ENCODE measurements around the gene DTX1.
A peak's percentile ranks its signal among the peaks of the same experiment; 100 is the strongest.

The DTX1 gene

GRCh38 chr12:113056381-113056630 is 224 bp upstream of the DTX1 start:
- DNase-seq, result no peak

DNA sequence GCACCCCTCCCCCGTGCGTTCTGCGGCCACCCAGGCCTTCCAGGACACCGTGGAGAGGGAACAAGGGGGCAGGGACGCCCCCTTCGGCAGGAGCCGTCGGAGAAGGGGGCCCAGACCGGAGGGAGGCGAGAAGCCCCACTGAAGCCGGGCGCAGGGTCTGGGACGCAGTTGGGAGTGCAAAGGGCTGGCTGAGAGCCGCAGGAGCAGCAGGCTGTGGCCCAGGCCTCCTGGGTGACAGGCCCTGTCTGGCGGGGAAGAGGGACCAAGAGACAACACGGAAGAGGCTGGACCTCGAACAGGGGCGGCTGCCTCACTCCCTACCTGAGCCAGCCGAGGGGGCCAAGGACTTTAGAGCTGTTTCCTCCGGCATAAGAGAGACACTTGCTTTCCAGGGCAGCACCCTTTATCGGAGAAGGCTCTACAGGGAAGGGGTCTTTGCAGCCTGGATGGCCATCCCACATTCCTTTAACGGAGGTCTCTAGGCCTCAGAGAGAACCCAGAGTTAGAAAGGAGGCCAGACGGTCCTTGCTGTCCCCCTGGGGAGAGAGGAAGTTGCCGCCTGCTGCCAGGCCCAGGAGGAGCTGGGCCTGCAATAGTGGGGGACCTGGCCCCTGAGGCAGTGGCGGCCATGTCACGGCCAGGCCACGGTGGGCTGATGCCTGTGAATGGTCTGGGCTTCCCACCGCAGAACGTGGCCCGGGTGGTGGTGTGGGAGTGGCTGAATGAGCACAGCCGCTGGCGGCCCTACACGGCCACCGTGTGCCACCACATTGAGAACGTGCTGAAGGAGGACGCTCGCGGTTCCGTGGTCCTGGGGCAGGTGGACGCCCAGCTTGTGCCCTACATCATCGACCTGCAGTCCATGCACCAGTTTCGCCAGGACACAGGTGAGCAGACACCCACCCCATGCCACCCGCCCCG is 1.3 kb downstream of the DTX1 start:
- DNase-seq, result no peak

DNA sequence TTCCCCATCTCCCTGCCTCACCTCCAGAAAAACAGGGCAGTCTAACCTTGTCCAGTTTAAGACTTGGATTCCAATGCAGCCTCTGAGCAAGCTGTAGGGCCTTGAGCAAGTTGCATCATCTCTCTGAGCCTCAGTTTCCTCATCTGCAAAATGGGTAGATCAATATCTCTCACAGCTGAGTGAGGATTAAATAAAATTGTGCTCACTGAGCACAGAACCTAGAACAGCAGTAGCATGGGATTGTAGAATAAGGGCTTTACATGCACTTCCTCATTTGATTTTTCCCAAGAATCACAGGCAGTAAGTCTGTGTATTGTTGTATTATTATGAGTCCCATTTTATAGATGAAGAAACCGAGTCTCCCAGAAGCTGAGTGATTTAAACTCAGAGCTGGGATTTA is 2.0 kb downstream of the DTX1 start:
- no peak for DNase-seq

GRCh38 chr12:113059071-113059595 is 2.6 kb downstream of the DTX1 start:
- no peak for DNase-seq

DNA sequence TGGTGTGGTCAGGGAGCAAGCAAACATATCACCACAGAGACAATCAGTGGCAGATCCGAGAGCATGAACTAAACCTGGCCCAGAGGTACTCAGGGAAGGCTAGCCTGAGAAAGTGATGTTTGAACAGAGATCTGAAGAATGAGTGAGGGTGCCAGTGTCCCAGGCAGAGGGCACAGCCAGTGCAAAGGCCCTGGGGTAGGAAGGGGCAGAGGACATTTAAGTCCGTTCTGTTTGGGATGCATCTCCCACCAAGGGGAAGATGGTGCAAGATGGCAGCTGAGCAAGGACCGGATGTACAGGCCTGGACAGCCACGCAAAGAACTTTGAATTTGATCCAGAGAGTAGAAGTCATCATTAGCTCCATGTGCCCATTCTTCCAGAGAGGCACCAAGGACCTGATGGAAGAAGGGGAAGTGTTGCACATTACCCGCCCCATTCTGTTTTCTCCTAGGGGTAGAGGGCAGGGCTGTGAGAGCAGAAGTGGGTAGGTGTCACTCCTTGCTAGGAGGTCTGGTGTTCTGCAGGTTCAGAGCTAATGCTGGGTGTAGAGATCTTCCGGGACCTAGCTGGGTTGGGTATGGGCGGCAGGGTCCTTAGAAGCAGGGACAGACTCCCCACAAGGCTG is 3.9 kb downstream of the DTX1 start:
- DNase-seq, result no peak

DNA sequence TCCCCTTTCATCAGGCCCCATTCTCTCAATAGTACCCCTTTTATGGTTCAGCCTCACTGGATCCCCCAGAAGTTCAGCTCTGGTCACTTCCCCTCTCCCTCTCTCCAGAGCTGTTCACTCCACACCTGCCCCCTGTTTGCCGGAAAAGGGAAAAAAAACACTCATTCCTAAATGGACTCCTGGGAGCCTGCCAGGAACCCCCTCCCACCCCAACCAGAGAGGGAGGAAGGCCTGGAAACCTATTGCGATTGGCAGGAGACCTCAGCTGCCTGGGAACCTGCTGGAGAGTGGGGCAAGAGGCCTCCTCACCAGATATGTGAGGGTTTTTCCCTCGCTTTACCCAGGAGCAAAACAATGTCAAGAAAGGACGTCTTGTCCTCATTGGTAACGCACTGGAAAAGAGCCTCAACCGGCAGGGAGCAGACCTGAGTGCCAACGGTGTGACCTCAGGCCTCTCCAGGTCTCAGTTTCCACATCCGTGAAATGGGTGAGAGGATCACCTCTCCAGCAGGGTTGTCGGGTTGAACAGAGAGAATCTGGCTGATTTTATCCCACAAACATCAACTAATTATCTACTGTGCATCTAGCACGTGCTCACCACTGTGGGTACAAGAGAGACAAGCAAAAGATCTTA is 4.6 kb downstream of the DTX1 start:
- peak in 1 of 2 experiments; percentile 63 for DNase-seq

GRCh38 chr12:113062502-113063395 is 6.2 kb downstream of the DTX1 start:
- no peak for DNase-seq

GRCh38 chr12:113063396-113064350 is 7.1 kb downstream of the DTX1 start:
- DNase-seq, result no peak

DNA sequence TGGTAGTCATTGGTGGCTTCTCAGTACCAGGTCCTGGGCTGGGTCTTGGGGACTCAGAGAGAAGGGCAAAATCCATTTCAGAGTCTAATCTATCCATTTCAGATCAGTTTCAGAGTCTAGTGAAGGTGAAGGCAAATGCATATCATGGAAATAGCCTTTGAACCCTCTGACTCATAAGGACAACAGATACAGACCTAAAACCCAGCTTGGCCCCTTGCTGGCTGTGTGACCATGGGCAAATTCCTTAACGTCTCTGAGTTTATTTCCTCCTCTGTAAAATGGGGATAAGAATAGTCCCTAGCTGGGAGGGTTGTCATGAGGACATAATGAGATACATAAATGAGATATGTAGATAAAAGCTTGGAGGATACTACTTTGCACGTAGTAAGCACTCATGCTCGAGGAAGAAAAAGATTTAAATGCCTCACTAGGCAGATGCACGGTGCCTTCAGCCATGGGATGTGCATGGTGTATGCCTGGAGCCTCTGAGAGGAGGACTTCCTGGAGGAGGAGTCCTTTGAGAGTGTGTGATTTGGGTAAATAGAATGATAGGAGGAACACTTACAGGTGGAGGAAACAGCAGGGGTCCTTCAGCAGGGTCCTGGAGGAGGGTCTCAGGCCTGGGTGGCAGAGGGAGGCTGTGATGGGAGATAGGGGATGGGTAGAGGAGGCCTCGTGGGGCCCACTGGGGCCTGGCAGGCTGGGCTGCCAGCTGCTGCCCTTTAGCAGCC is 8.0 kb downstream of the DTX1 start:
- no peak for DNase-seq

DNA sequence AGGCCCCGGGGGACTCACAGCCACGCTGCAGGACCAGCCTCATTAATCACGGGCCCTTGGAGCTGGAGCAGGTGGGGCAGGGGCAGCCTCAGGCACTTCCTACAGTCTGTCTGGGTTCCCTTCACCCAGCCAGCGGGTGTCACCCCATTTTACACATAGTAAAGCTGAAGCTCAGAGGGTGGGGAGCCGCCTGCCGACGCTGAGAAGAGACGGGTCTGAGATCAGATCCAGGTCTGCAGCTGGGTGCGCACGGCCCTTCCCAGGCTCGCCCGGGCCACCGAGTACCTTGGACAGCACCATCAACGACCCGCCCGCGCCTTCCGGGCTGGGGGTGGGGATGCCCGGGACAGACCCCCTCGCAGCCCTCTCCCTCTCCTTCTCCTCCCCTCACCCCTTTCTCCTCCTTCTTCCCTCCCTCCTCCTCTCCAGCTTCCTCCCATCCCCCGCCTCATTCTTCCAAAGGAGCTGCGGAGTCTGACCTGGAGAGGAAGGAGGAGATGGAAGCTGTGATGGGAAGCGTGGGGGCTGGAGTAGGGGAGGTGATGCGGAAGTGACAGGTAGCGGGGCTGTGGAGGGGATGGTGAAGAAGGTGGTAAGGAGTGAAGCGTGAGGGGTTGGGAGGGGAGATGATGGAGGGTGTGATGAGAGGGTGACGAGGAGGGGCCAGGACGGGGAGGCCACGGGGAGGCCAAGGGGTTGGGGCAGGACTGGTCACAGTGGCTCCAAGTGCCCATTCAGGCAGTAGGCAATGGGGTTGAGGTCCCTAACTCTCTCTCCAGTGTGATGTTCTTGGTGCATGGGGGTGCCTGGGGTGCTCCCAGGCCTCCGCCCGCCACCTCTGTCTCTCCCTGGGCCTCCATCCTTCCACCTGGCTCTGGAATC is 8.8 kb downstream of the DTX1 start:
- peak; percentile 37 to 78 for DNase-seq

DNA sequence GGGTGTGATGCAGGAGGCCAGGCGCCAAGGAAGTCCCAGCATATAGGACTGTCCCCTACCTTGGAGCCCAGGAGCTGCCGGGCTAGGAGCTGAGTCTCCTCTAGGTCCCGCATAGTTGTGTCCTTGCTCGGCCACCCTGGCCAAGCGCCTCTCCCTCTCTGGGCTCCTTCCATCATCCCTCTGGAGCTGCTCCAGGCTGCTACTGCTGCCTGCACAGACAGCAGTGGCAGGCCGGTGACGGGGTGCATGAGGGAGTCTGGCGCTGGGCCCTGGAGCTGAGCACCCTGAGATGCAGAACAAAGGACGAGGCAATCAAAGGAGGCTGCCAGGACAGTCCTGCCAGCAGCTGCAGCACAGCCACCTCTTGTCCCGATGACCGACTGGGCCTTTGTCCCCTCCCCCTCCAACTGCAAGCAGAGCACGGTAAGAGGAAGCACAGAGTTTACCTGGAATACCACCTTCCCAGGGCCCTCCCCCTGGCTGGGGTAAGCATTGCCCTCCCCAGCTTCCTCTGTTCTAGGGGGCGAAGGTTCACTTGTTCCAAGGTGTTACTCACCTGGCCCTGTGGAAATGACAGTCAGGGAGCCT is 10.4 kb downstream of the DTX1 start:
- DNase-seq, result peak in 1 of 2 experiments; percentile 30

GRCh38 chr12:113067987-113068935 is 11.7 kb downstream of the DTX1 start:
- DNase-seq, result no peak

GRCh38 chr12:113069149-113069548 is 12.6 kb downstream of the DTX1 start:
- no peak for DNase-seq

DNA sequence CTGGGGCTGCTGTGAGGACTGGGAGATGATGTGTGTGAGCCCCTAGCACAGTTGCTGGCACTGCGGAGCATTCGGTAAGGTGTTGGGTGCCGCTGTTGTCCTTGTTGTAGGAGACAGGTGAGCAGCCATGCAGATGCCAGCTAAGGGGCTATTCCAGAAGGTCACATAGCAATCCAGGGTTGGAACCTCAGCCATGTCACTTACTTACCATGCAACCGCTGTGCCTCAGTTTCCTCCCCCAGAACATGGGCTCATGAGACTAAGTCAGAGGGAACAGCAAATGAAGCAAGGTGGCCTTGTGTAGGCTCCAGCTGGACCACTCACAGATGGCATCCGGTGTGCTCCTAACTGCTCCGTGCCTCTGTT is 13.2 kb downstream of the DTX1 start:
- no peak for DNase-seq

DNA sequence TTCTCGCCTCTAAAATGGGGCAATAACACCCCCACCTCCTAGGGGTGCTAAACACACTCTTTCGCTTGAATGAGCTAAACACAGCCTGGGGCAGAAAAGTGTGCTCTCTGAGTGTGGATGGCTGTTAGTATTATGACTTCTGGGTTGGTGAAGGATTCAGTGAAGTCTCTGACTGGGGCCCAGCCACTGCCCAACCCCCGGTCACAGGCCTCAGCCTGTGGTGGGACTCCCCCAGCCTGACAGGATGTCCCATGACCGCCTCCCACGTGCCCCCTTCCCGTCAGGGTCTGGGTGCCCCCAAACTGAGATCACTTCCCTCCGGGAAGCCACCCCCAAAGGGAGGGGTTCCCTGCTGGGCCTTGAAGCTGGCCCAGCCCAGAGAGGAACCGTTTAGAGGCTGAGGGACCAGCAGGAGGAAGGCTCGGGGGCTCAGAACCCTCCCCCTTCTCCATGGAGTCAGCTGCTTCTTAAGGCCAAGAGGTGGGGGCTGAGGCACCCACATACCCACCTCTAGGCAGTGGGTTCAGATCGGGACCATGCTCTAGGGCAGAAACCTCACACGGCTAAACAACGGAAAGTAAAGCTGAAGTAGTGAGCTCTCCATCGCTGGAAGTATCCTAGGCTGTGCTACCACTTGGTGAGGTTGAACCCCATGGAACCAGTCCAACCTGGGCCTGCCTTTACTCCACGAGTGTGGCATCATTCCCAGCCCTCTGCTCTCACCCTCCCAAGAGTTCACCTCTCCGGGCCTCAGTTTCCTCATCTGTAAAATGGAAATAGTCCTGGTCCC is 13.8 kb downstream of the DTX1 start:
- no peak for DNase-seq

DNA sequence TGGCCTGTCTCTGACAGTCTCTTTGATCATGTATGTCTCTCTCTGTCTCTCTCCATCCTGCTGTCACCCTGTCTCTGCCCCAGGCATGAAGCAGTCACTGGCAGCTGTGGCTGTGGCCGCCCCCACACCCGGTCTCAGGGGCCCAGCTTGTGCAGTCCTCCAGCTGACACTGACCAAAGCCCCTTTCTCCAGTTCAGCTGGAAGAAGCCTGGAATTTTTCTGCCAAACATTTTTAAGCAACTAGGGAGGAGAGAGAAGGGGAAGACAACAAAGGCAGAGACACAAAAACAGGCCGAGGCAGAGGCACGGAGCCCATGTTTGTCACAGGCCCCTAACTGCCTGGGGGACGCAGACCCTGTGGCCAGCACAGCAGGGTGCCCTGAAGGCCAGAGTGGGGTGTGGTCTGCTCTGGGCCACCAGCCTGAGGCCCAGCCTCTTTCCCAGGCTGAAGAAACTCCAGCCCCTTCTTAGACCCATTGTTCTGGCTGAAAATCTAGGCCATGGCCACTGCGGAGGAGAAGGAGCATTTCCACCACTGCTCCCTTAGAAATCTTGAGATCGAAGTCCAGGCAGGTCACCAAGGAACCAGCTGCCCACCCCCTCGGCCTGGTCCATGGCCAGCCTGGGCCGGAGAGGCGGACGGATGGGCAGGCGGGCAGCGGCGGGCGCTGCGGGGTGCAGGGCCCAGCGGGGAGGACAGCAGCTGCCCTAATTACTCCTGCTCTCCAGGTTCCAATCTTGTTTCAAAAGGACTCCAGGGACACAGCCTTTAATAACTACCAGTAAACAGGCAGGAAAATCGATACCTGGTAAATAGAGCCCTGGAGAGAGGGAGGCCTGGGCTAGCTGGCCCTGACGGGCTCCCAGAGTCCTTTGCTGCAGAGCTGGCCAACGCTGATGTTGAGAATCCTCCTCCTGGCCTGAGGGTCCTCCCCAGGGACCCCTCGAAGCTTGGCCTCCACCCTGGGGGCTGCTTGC is 14.9 kb downstream of the DTX1 start:
- DNase-seq, result peak; percentile 49 to 85
